Omental fat pad (tissue), 4 donors: ENCODE measurements around the gene INPP5F. TPM values are rescaled to one million over a fixed set of nuclear protein-coding genes. Genes with fewer than 3 reads are reported as not detected.

Source experiments
- ATAC-seq: fragments of 150-250 bp; one replicate; pipeline ENCODE4 v1.9.1; 2016; ENCODE audit warnings: mild to moderate bottlenecking, moderate library complexity; ENCODE audit not compliant: low FRiP score
- DNase-seq: peaks from one replicate; pipeline ENCODE4 v3.0.0-alpha.2; 2019; ENCODE audit warnings: low spot score
- CTCF ChIP-seq, 3 donors: fragments of 450-650 bp; IDR thresholded peaks; one replicate each; pipeline ENCODE4 v1.5.1; 2016 to 2017; ENCODE audit warnings: antibody characterized with exemption in 3 of 3, mild to moderate bottlenecking in 3 of 3, moderate library complexity in 2 of 3
- total RNA-seq, 4 donors: library from RNA; depleted of rRNA; stranded (reverse); fragments of >200 nt; gene quantifications; one replicate each; pipeline ENCODE4 v1.1.0, GENCODE V29; 2016

Gene INPP5F
- 10 to 100 TPM in 3 of 4 donors, 1 to 10 TPM in 1; 7.8 to 19.8 (median 12.3) TPM for total RNA-seq

GRCh38 chr10:119725828-119726675, at the start of gene INPP5F:
INPP5F (plus strand) TSS chr10:119726050; CDS start chr10:119726263, 213 bp downstream.
- ATAC-seq (peak; percentile 99), DNase-seq (peak; percentile 96)
- TF ChIP-seq CTCF (IDR thresholded peaks at IDR 0.05), result no peak

- TF ChIP-seq CTCF (IDR thresholded peaks at IDR 0.05), result no peak
- no peak for ATAC-seq
- DNase-seq, result no peak
Measured at GRCh38 chr10:119677126-119677525, 48.7 kb upstream of the INPP5F start.

- no peak for ATAC-seq
- DNase-seq, result no peak
- TF ChIP-seq CTCF (IDR thresholded peaks at IDR 0.05), result no peak
Measured at GRCh38 chr10:119677904-119678755, 47.7 kb upstream of the INPP5F start.

- DNase-seq (no peak), ATAC-seq (no peak)
- no peak for TF ChIP-seq CTCF (IDR thresholded peaks at IDR 0.05)
Measured at GRCh38 chr10:119679480-119679829, 46.4 kb upstream of the INPP5F start.

GRCh38 chr10:119680050-119680449, 45.8 kb upstream of the INPP5F start:
- no peak for DNase-seq
- TF ChIP-seq CTCF (IDR thresholded peaks at IDR 0.05), result no peak
- no peak for ATAC-seq

- no peak for TF ChIP-seq CTCF (IDR thresholded peaks at IDR 0.05)
- DNase-seq, result no peak
- no peak for ATAC-seq
Measured at GRCh38 chr10:119680650-119681081, 45.2 kb upstream of the INPP5F start.
